Esophagus squamous epithelium (tissue), 4 donors: ENCODE results near the gene ANKRD37.

Source experiments
- CTCF ChIP-seq, 6 experiments: fragments of 450-650 bp in 4 of 6; fragments of 200-600 bp in 2 of 6; sonication (generic) in 2 of 6; IDR thresholded peaks; one replicate each; pipeline ENCODE4 v1.5.1; 2016 to 2019; ENCODE audit warnings: antibody characterized with exemption in 6 of 6, mild to moderate bottlenecking in 4 of 6, moderate library complexity in 4 of 6
- POLR2A ChIP-seq, 4 donors: fragments of 450-650 bp; IDR thresholded peaks; one replicate each; pipeline ENCODE4 v1.6.1; 2017; ENCODE audit warnings: antibody characterized with exemption in 4 of 4, mild to moderate bottlenecking in 4 of 4, moderate library complexity in 3 of 4

GRCh38 chr4:185408432-185408831, 11.8 kb downstream of the ANKRD37 start:
- no peak for TF ChIP-seq CTCF (IDR thresholded peaks at IDR 0.05)
- no peak for TF ChIP-seq POLR2A (IDR thresholded peaks at IDR 0.05)
